IMR-90 (cell line): ENCODE data around the gene PTPRN2. TPM values are rescaled to one million over a fixed set of nuclear protein-coding genes. Genes with fewer than 3 reads are reported as not detected.

ENCODE experiments used
- ATAC-seq: fragments of 200-7000 bp; cut with Tn5 transposase; 2 replicates; pipeline ENCODE4 v1.9.1; 2020; ENCODE audit warnings: low read depth, mild to moderate bottlenecking, moderate library complexity
- BruUV-seq: library from RNA; stranded (reverse); fragments of 400-500 nt; replicated peaks from 2 replicates; lab custom pipeline; 2021; lab: Mats Ljungman, UMichigan
- CTCF ChIA-PET: fragments of 300-600 bp; formaldehyde crosslinking; extraction: SDS; loops from one replicate; lab custom pipeline; 2021; ENCODE audit warnings: antibody characterized with exemption; lab: Yijun Ruan, JAX
- POLR2A ChIA-PET: fragments of 300-600 bp; sonication (Branson Sonifier 250); formaldehyde crosslinking; loops from one replicate; lab custom pipeline; 2022; ENCODE audit warnings: antibody characterized with exemption; ENCODE audit not compliant: unreplicated experiment; lab: Charles Lee
- DNase-seq: peaks from one replicate; pipeline ENCODE4 v3.0.0; 2013
- H2AFZ ChIP-seq: replicated peaks from 2 replicates; pipeline ENCODE3; 2013; ENCODE audit warnings: low read length, mild to moderate bottlenecking; ENCODE audit not compliant: poor library complexity
- H2AK5ac ChIP-seq: 2 replicates; pipeline ENCODE4 v1.6.1; 2013; ENCODE audit warnings: low read depth, low read length, inconsistent platforms
- H2AK9ac ChIP-seq: replicated peaks from 2 replicates; pipeline ENCODE3; 2013; ENCODE audit warnings: mild to moderate bottlenecking, low read depth, low read length, moderate library complexity; ENCODE audit not compliant: poor library complexity
- H2BK120ac ChIP-seq: 2 replicates; pipeline ENCODE4 v1.6.1; 2013; ENCODE audit warnings: low read depth, low read length, inconsistent platforms
- H2BK15ac ChIP-seq: 3 replicates; pipeline ENCODE4 v1.6.1; 2013; ENCODE audit warnings: low read depth, low read length, inconsistent platforms
- H2BK20ac ChIP-seq: 2 replicates; pipeline ENCODE4 v1.6.1; 2013; ENCODE audit warnings: low read depth, mild to moderate bottlenecking, inconsistent platforms, low read length, moderate library complexity
- H2BK5ac ChIP-seq: 2 replicates; pipeline ENCODE4 v1.6.1; 2013; ENCODE audit warnings: mild to moderate bottlenecking, low read depth, low read length, inconsistent platforms; ENCODE audit not compliant: poor library complexity, severe bottlenecking
- H3K14ac ChIP-seq: replicated peaks from 2 replicates; pipeline ENCODE4 v1.6.1; 2013; ENCODE audit warnings: low read depth, low read length, inconsistent platforms
- H3K18ac ChIP-seq: 2 replicates; pipeline ENCODE4 v1.6.1; 2013; ENCODE audit warnings: low read depth, low read length, control low read depth
- H3K23ac ChIP-seq: 2 replicates; pipeline ENCODE4 v1.6.1; 2013; ENCODE audit warnings: low read depth, low read length, inconsistent platforms
- H3K27ac ChIP-seq: 2 replicates; pipeline ENCODE4 v1.5.1; 2013; ENCODE audit warnings: mild to moderate bottlenecking, control low read depth, low read length; ENCODE audit not compliant: insufficient read depth
- H3K27me3 ChIP-seq: 2 replicates; pipeline ENCODE4 v1.6.1; 2013; ENCODE audit warnings: low read length; ENCODE audit not compliant: control insufficient read depth, insufficient read depth
- H3K36me3 ChIP-seq: 2 replicates; pipeline ENCODE4 v1.6.1; 2013; ENCODE audit warnings: low read length, mixed read lengths; ENCODE audit not compliant: control insufficient read depth, insufficient read depth
- H3K4ac ChIP-seq: 2 replicates; pipeline ENCODE4 v1.6.1; 2013; ENCODE audit warnings: low read depth, low read length, inconsistent platforms
- H3K4me1 ChIP-seq: 2 replicates; pipeline ENCODE4 v1.6.1; 2013; ENCODE audit warnings: low read length, mixed read lengths; ENCODE audit not compliant: control insufficient read depth, insufficient read depth
- H3K4me2 ChIP-seq: 2 replicates; pipeline ENCODE4 v1.6.1; 2013; ENCODE audit warnings: low read depth, mild to moderate bottlenecking, control low read depth, low read length, moderate library complexity
- H3K4me3 ChIP-seq: 2 replicates; pipeline ENCODE4 v1.5.1; 2013; ENCODE audit warnings: low read depth, mild to moderate bottlenecking, control low read depth, low read length, moderate library complexity; ENCODE audit not compliant: insufficient read depth
- H3K56ac ChIP-seq: 2 replicates; pipeline ENCODE4 v1.6.1; 2013; ENCODE audit warnings: low read length, inconsistent platforms; ENCODE audit not compliant: insufficient read depth; ENCODE audit errors: extremely low read depth
- H3K79me1 ChIP-seq, 2 experiments: 2 replicates each; pipeline ENCODE4 v1.6.1; 2013; ENCODE audit warnings: low read length in 2 of 2, inconsistent platforms in 1 of 2, low read depth in 1 of 2
- H3K9ac ChIP-seq: 2 replicates; pipeline ENCODE4 v1.6.1; 2013; ENCODE audit warnings: low read depth, low read length, control low read depth
- H3K9me1 ChIP-seq: 2 replicates; pipeline ENCODE4 v1.6.1; 2013; ENCODE audit warnings: low read length, inconsistent platforms; ENCODE audit not compliant: insufficient read depth
- H3K9me3 ChIP-seq: 2 replicates; pipeline ENCODE4 v1.6.1; 2013; ENCODE audit warnings: low read length; ENCODE audit not compliant: control insufficient read depth, insufficient read depth
- H4K20me1 ChIP-seq: 2 replicates; pipeline ENCODE4 v1.6.1; 2013; ENCODE audit warnings: low read length, inconsistent platforms; ENCODE audit not compliant: insufficient read depth
- H4K5ac ChIP-seq: 2 replicates; pipeline ENCODE4 v1.6.1; 2013; ENCODE audit warnings: mild to moderate bottlenecking, low read depth, low read length, control low read depth
- H4K8ac ChIP-seq, 2 experiments: 2 replicates each; pipeline ENCODE4 v1.6.1; 2013; ENCODE audit warnings: low read depth in 2 of 2, low read length in 2 of 2, control low read depth in 1 of 2, inconsistent platforms in 1 of 2
- H4K91ac ChIP-seq: 2 replicates; pipeline ENCODE4 v1.6.1; 2013; ENCODE audit warnings: low read depth, low read length, inconsistent platforms; ENCODE audit not compliant: insufficient read depth
- BHLHE40 ChIP-seq: fragments of 150-350 bp; IDR thresholded peaks from 2 replicates; pipeline ENCODE4 v1.6.1; 2016; ENCODE audit warnings: mild to moderate bottlenecking, low read depth, low read length
- USF2 ChIP-seq: fragments of 150-350 bp; IDR thresholded peaks from 2 replicates; pipeline ENCODE4 v1.6.1; 2017; ENCODE audit warnings: mild to moderate bottlenecking, antibody characterized with exemption, low read length, low read depth
- WGBS, 2 experiments: methylation state at CpG; one replicate each; pipeline versions ENCODE4 v1.1.5 to v1.1.7; 2013; ENCODE audit warnings: missing lambda C conversion rate in 2 of 2; ENCODE audit not compliant: insufficient read length in 1 of 2; ENCODE audit errors: extremely low coverage in 2 of 2; 5-methylcytosine and 5-hydroxymethylcytosine counted together
- dilution Hi-C: fragments of 300-500 bp; cut with HindIII; formaldehyde crosslinking; loops from one replicate; pipeline ENCODE4 v1.14.3; 2018; ENCODE audit warnings: low sequenced_read_pairs; ENCODE audit not compliant: unreplicated experiment
- in situ Hi-C: fragments of 300-500 bp; cut with MboI; formaldehyde crosslinking; loops from 3 replicates; pipeline ENCODE4 v1.14.3; 2019; ENCODE audit warnings: low sequenced_read_pairs, inconsistent platforms, mixed read lengths
- intact Hi-C: fragments of 100-400 bp; cut with micrococcal nuclease; formaldehyde crosslinking; loops from 2 replicates; pipeline ENCODE4 v1.10.0; 2022
- polyA plus RNA-seq, 3 experiments: library from polyadenylated mRNA; depleted of rRNA; stranded (reverse); fragments of >200 nt; gene quantifications; 2 replicates each; pipeline ENCODE4 v1.2.3, GENCODE V29; 2012; ENCODE audit warnings: low replicate concordance in 1 of 3
- total RNA-seq: library from RNA; depleted of rRNA; stranded (reverse); fragments of >200 nt; gene quantifications from 2 replicates; pipeline ENCODE4 v1.2.3, GENCODE V29; 2012

PTPRN2 gene
- total and polyA plus RNA-seq, 2 of the 4 experiments (the other 2 are of a cell fraction), result 0.03 TPM; not detected in 1

GRCh38 chr7:157621131-157621681 is 966.4 kb downstream of the PTPRN2 start:
- Histone ChIP-seq H2BK5ac (no peak overlapping the region), H4K5ac (no peak overlapping the region), H2AK9ac (no peak overlapping the region), H3K4me3 (no peak overlapping the region), H2BK15ac (no peak overlapping the region), H3K79me1 (no peaks in the 10 kb centered on the region), H4K20me1 (no peaks in the 10 kb centered on the region), H2BK120ac (no peak overlapping the region), H3K9me1 (no peaks in the 10 kb centered on the region), H2BK20ac (no peak overlapping the region), H3K36me3 (no peaks in the 10 kb centered on the region), H3K4me1 (no peaks in the 10 kb centered on the region), H3K4me2 (no peak overlapping the region), H3K27me3 (no peaks in the 10 kb centered on the region), H2AFZ (no peak overlapping the region), H3K56ac (no peak overlapping the region), H3K23ac (no peak overlapping the region), H2AK5ac (no peak overlapping the region), H3K4ac (no peak overlapping the region), H3K9me3 (peaks cover 43% of the 10 kb centered on the region), H4K8ac (no peak overlapping the region), H3K9ac (no peak overlapping the region), H3K14ac (no peak overlapping the region), H3K27ac (no peak overlapping the region), H3K18ac (no peak overlapping the region), H4K91ac (no peak overlapping the region)
- in situ Hi-C loops (no loop called here), dilution Hi-C loops (no loop called here), intact Hi-C loops (no loop called here)
- no TSS peak for BruUV-seq
- ATAC-seq, result no peak
- 75% methylated on average over 20 of the region's 33 CpGs; no CpG with 5 or more reads in 1 of the 2 experiments for WGBS, 2 experiments
- ChIA-PET CTCF (no interaction called here), POLR2A (no interaction called here)
- TF ChIP-seq USF2 (no peak), BHLHE40 (no peak)
- DNase-seq, result no peak
